SK-MEL-5 (cell line): ENCODE results near the gene ATP13A5. TPM values are rescaled to one million over a fixed set of nuclear protein-coding genes. Genes with fewer than 3 reads are reported as not detected.

Experiments
- DNase-seq: peaks from one replicate; pipeline ENCODE4 v3.0.0-alpha.2; 2016; ENCODE audit warnings: low read depth, low spot score
- in situ Hi-C: cut with HindIII; loops from 2 replicates; pipeline ENCODE4 v1.10.0; 2016; ENCODE audit warnings: low sequenced_read_pairs, high pct_unique_total_duplicates, low pct_unique_long_range_greater_than_20kb
- total RNA-seq: library from RNA; depleted of rRNA; stranded (reverse); fragments of >200 nt; shearing (Covaris generic); gene quantifications from 2 replicates; pipeline ENCODE4 v1.2.3, GENCODE V29; 2014

Gene ATP13A5
- total RNA-seq, 1 experiment from 2014 or later = not detected

DNA sequence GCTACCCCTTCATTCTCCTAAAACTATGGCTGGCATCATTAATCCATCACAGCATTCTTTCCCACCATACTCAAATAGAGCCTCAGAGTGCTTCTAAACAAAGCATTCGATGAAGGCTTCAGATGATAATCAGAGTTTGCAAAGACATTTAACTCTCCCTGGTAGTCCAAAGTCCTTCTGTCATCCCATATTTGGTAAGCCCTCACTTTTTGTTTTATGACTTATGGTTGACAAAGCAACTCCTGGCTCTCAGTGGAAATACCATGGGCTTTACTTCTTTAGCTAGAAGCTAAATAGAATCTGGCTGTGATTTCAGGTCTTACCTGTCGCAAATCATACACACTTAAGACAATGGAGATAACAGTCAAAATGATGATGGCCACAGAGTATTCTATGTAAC lies 27.8 kb downstream of the ATP13A5 start:
- in situ Hi-C loops = no loop called here
- no peak for DNase-seq

DNA sequence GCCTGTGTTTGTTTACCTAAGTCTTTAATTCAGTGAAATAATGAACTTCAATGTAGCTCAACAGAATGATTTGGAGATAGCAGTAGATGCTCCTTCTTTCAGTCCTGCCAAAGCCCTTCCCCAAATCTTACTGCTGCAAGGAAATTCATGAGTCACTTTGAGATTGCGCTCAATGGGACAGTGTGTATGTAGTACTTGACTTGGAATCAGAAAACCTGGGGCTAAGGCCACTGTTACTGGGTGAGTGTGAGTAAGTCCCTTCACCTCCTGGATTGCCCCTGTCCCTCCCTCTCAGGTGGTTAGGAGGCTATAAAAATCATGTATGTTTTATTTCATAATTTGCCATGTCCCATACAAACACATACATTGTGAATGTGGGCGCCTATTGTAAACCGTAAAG lies 29.9 kb downstream of the ATP13A5 start:
- in situ Hi-C loops = no loop called here
- no peak for DNase-seq

DNA sequence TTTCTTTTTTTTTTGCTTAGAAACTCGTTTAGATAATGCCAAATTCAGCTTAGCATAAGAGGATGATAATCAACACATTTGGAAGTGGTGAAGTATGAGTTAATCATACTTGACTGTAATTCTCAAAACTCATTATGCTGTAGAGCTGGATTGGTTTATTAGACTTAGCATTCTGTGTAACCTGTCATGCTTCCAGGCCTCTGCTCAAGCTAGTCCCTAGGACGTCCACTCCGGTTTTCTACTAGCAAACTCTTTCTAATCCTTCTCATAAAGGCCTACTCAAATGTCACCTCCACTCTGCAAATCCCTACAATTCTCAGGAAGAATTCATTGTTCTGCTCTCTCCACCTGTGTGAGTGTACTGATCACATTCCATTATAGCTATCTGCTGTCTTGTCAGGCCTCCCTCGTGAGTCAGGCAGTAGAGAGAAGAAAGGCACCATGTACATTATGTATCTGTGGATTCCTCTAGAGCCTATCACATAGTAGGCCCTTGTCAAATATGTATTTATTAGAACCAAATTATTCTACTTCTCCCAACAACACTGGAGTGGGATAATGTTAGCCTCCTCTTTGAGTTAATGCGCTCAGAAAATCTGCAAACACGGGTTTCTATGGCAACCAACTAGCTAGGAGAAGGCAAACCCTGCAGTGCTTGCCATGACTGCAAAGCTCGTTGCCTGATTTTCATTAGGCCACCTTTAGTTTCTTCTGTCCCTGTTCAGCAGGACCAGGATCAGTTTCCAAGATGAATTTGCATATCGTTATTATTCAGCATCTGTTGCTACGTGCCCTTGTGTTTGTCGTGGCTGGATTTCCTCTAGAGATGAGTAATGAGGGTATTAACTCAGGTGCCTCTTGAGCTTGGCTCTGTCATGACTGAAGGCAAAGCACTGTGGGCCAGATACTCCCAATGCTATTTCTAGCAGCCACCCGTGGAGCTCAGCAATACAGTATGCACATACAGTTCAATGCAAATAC lies 30.7 kb downstream of the ATP13A5 start:
- in situ Hi-C loops = no loop called here
- no peak for DNase-seq

DNA sequence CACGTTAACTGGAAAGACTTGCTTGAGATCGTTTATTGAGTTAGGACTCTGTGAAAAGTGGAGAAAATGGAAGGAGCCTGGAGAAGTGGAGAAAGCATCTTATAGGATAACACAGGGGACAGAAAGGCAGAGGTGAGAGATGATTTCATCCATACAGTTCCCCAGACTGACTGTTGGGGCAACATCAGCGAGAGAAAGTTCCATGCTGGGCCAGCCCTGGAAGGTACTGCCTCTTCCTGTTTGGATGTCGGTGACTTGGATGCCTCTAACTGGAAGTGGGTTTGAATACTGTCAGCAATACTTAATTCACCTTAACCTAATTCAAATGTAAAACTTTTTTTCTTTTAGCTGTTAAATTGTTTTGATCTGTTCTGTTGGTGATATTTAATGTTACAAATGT lies 32.3 kb downstream of the ATP13A5 start:
- DNase-seq = no peak
- in situ Hi-C loops = no loop called here

DNA sequence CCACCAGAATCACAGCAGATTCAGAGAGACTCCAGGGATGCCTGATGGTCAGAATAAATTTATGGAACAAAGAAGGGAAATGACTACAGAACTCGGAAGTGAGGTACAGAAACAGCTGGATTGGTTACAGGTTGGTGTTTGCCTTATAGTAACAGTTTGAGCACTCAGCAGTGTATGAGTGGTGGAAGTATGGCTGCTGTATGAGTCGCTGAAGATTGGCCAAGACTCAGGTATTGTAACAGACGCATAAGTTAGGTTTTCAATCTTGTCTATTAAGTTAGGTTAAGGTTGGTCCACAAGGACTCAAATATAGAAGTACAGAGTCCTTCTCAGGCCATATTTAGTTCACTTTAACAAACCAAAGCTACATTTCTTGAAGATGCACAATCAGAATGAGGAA lies 33.1 kb downstream of the ATP13A5 start:
- DNase-seq = no peak
- in situ Hi-C loops = no loop called here

DNA sequence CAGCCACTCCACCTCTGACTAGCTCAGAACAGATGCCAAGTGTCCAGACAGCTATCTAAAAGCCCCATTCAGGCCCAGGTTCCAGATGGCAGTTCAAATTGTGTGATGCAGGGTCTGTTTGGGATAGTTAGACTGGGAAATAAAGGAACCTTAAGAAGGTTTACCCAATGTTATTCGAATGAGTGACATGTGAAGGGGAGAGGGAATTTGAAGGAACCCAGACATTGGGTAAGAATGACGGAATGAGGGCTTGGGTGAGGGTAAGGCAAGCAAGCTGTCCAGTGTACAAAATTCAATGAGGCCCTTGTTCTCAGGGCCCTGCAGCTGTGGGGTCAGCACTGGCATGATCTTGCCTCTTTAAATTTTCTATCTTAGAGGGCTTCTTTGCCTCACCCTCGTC lies 34.1 kb downstream of the ATP13A5 start:
- no peak for DNase-seq
- in situ Hi-C loops = no loop called here

DNA sequence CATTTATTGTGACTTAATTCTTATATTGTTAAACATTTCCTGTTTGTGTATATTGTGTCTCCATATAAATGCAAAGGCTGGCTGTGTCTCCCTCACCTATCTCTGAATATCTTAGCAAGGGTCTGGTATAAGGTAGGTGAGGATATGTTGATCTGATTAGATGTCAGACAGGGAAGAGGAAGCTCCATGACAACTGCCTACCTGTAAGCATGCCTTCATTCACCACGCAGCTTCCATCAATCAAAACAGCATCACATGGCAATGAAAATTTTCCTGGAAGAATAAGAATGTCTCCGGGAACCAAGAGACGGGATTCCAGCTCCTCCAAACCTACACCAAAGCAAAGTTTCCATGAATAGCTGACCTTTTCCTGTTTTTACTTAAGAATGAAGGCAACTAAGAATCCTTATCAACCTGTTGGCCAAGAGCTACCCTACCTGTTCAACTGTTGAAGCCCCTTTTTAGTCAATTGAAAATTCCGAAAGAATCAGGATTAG lies 34.8 kb downstream of the ATP13A5 start:
- no peak for DNase-seq
- in situ Hi-C loops = no loop called here

DNA sequence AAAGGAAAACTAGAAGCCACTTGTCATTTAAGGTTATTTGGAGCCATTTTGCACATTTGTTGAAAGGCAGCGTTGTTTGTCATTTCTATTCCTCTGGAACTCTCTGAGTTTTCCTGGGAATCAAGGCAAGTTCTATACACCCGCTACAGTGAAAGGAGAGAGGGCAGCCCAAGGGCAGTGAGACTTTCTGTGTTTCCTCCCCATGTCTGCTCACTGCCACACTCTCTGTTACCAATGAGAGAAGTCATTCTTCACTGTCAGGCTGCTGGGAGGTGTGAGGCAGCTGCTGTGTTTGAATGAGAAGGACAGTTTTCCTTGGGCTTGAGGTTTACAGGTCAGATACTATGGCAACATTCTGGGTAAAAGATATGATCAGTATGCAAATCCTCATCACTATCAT lies 36.0 kb downstream of the ATP13A5 start:
- in situ Hi-C loops = no loop called here
- DNase-seq = peak; percentile 26

DNA sequence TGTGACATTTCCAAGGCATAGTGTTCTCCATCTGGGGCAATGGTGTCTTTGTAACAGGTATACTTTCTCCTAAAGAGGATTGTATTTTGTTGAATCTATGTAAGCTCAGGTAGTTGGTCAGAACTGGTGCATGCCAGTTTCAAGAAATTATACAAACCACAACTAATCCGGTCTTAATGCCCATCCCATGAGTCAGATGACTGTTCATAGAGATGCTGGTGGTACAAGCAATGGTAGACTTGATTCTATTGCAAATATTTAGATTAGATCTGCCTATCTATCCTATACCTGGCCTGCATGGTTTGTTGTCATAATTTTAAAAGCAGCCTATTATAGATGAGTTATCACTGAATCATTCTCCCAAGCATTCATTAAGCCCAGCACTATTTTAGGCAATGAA lies 43.5 kb downstream of the ATP13A5 start:
- no peak for DNase-seq
- in situ Hi-C loops = no loop called here

DNA sequence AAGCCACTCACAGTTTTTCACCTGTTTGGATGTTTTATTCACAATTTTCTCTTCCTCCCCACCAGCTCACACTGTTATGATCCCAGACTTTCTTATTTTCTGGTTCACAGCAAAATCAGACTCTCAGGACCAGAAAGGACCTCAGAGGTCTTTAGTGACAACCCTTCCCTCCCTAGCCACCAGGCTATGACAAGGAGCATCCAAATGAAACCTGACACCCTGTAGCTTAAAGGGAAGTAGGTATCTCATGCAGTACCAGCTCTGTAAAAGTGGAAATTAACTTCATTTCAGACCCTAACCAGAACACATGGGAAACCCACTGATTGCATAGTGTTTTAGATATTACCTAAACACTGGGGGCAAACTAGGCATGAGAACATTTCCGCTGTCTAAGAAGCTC lies 45.3 kb downstream of the ATP13A5 start:
- DNase-seq = no peak
- in situ Hi-C loops = no loop called here

DNA sequence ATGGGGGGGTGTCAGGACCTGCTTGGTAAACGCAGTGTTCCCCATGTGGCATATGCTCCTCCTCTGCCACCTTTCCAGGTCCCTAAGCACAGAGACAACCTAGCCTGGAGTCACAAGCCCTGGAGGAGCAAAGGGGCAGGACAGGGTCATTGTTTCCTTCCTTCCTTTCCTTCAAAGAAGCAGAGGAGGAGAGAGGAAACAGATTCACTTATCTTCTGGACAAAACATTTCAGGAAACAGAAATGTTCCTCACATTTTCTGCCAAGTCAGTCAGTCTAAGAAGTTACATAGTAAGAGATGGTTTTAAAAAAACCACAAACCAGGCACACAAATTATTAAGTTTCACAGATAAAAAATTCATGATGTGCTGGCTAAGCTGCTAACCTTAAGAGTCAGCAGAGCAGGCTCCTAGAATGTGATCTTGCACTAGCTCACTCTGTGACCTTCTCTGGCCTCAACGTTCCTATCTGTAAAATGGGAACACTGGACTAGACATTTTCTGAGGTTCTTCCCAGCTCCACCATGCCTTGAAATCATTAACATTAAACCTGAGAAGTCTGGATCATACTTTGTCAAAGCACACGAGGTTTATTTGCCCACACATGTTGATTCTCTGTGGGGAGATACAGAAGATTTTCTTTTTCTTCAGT lies 47.9 kb downstream of the ATP13A5 start:
- in situ Hi-C loops = no loop called here
- DNase-seq = no peak

DNA sequence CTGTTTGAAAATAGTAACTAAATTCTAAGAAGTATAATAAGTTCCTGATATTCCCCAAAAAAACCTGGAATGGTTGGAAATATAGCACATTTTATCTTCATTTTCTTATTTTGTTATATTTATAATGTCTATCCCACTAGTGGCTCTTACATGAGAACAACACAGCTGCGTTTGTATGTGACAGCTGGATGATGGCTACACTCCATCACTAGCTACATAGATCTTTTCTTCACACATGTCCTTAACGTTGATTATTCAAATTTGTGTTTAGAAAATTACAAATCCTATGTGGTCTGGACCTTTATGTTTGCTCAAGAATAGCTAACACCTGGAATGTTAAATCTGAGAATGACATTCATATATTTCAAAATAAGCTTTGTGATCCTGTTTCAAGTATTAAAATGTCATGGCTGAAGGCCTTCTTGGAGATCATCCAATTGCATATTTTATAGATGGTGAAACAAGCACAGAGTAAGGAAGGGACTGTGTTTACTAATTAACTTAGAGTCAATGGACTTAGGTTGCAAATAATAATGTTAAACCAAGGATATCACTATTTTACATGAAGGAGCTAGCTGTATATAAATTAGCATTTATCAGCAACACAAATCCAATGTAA lies 60.8 kb downstream of the ATP13A5 start:
- DNase-seq = no peak
- in situ Hi-C loops = no loop called here

DNA sequence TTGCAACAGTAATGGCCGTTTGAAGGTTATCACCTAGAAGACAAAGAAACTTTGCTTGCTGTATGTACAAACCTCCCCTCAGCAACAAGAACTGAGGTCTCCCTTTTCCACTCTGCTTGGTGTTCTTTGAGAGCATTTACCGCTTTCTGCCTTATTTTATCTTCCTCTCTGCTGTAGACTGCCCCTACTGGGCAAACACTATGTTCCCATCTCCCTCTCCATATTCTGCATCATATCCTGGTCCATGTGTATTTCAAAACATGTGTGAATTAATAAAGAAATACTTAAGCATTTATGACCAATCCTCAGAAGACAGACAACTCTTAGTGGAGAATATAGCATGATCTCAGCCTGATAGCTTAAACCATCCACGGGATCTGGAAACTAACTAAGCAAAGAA lies 64.4 kb downstream of the ATP13A5 start:
- in situ Hi-C loops = no loop called here
- DNase-seq = peak; percentile 26

DNA sequence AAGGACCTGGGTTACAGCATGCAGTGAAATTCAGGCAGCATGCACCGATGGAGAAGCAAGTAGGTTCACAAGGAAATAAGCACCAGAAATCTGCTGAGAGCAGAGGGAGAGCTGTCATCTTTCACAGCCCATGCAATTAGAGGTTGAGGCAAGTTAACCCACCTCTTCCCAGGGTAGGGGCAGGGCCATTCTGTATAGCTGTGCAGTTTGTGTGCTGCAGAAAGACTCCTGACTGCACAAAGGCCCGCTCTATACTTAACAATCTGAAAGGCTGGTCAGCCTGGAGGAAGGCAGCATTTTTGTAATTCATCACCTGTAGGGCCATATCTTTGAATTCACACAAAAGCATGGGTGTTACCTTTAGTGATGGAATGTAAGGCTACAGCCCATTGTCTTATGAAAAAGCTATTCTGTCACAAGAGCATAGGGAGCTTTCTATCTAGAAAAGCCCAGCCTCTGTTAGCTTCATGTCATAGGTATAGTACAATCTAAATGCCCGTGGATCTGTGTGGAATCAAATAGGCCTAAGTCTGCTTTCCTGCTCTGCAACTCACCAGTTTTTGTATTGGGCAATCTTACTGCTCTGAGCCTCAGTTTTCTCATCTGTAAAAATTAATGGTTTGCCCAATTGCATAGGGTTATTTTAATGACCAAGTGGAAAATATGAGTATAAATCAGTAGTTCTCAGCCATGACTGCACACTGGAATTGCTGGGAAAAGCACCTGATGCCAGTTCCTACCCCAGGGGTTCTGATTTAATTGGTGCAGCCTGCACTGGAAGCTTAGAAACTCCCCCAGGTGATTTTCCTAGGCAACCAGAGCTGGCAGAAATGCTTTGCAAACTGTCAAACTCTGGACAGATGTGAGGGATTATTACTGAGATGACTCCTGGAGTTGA lies 65.2 kb downstream of the ATP13A5 start:
- no peak for DNase-seq
- in situ Hi-C loops = no loop called here

DNA sequence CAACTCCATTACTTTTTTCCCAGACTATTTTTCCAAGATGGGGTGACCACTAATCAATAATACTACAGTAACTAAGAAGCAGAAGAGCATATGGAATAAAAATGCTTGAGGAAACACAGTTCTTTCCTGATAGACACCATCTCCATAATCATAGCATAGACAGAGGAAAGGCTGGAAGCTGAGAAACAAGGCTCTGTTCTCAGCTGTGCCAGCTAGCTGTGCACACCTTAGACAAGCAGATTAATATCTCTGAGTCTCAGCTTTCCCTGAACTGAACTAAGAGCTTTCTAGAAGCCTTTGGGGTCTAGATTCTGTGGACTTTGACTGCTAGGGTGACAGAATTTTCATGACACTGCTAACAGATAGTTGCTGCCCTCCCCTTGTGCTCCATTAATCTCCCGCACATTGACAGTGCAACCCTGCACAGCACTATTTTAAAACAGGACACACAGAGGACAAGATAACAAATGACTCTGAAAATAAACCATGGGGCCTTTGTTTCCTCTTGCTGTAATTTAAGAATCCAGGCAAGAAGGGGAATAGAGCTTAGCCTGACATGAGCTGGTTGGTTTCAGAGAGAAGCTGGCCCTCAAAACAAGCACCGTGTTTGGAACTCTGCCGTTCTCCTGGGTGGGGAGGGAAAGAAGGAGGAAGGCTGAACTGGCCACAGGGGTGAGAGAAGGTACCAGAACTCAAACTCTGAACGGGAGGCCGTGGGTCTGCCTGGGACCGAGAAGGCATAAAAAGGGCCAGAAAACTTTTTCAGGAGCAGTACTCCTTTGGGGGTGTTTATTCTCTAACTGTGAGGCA lies 67.4 kb downstream of the ATP13A5 start:
- in situ Hi-C loops = no loop called here
- DNase-seq = no peak

DNA sequence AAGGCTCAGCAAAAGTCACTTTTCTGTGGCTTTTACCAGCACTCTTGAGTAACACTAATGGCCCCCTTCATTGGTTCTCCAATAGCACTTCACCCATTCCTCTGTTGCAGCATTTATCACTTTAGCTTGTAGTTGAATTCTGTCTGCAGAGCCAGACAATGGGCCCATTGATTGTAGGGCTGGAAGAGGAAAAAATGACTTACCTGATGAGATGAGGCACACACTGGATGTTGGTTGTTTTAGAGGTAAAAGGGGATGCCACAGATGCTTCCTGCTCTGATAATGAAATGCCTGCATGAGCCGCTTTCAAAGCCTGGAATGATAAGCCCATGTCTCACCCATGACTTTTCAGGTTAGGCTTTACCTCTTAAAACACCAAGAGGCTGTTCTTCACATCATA lies 73.2 kb downstream of the ATP13A5 start:
- in situ Hi-C loops = no loop called here
- no peak for DNase-seq

DNA sequence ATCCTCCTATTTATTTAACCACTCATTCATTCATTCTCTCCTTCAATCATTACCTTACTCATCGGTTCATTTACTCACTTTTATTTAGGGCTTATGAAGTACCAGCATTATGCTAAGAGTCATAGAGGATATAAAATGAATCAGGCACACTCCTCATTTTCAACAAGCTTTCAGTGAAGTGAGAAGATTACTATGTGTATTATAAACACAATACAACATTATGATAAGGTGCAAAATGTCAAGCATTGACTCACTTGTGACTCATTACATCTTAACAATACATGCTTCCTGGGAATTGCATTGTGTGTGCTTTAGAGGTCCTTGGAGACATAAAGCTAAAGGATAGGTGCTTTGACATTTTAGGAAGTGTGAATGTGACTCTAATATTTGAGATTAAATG lies 77.1 kb downstream of the ATP13A5 start:
- no peak for DNase-seq

More for the DNA sequence above, 77.1 kb downstream of the ATP13A5 start:
- in situ Hi-C loops = no loop called here
